Upper lobe of left lung (tissue), 4 donors: ENCODE measurements around the gene VPS36.

ENCODE experiments used
- CTCF ChIP-seq, 6 experiments: fragments of 450-650 bp in 4 of 6; fragments of 200-600 bp in 2 of 6; sonication (generic) in 2 of 6; IDR thresholded peaks; one replicate each; pipeline ENCODE4 v1.5.1; 2016 to 2019; ENCODE audit warnings: antibody characterized with exemption in 6 of 6
- EP300 ChIP-seq, 4 donors: sonication (generic); formaldehyde crosslinking; IDR thresholded peaks; one replicate each; pipeline ENCODE4 v1.5.1; 2017; ENCODE audit warnings: antibody characterized with exemption in 4 of 4, control low read depth in 2 of 4
- POLR2A ChIP-seq, 4 donors: fragments of 450-650 bp; IDR thresholded peaks; one replicate each; pipeline ENCODE4 v1.5.1; 2016 to 2017; ENCODE audit warnings: antibody characterized with exemption in 4 of 4, mild to moderate bottlenecking in 2 of 4

- TF ChIP-seq POLR2A (IDR thresholded peaks at IDR 0.05) (no peak), CTCF (IDR thresholded peaks at IDR 0.05) (no peak), EP300 (IDR thresholded peaks at IDR 0.05) (no peak)
Observed at GRCh38 chr13:52447815-52448552, 2.5 kb downstream of the VPS36 start.
